K562 (cell line): ENCODE measurements around the gene DCXR. TPM values are rescaled to one million over a fixed set of nuclear protein-coding genes. Genes with fewer than 3 reads are reported as not detected.

ENCODE experiments used
- ARHGAP35 ChIP-seq: fragments of 450-650 bp; IDR thresholded peaks from 2 replicates; pipeline ENCODE4 v1.6.1; 2018; ENCODE audit not compliant: partially characterized antibody
- BHLHE40 ChIP-seq: IDR thresholded peaks from 2 replicates; pipeline ENCODE4 v1.6.1; 2011; ENCODE audit warnings: low read length, improper control_type of control experiment
- CSDE1 ChIP-seq, 2 experiments: fragments of 450-650 bp; IDR thresholded peaks; 2 replicates each; pipeline ENCODE4 v1.6.1; 2016; ENCODE audit warnings: mild to moderate bottlenecking in 1 of 2
- ELF2 ChIP-seq: fragments of 250-450 bp; sonication (Bioruptor Pico); IDR thresholded peaks from 2 replicates; pipeline ENCODE4 v1.5.0; 2021; ENCODE audit warnings: mild to moderate bottlenecking
- ERF ChIP-seq: fragments of 450-650 bp; formaldehyde crosslinking; IDR thresholded peaks from 2 replicates; pipeline ENCODE4 v1.4.0; 2020; ENCODE audit warnings: mild to moderate bottlenecking, mixed read lengths
- ETV6 ChIP-seq, 3 experiments: fragments of 150-350 bp in 1 of 3; sonication (generic) in 1 of 3; formaldehyde crosslinking in 1 of 3; IDR thresholded peaks; 2 replicates each; pipeline versions ENCODE4 v1.6.1 to v1.8.0; 2014 to 2022; ENCODE audit warnings: borderline replicate concordance in 2 of 3, low read depth in 2 of 3, antibody characterized with exemption in 1 of 3, low read length in 1 of 3, mild to moderate bottlenecking in 1 of 3, missing genetic modification reagents in 1 of 3
- HDAC1 ChIP-seq, 2 experiments: fragments of 450-650 bp; IDR thresholded peaks; 2 replicates each; pipeline ENCODE4 v1.6.1; 2016 to 2017; ENCODE audit warnings: inconsistent platforms in 1 of 2, mild to moderate bottlenecking in 1 of 2, moderate library complexity in 1 of 2
- MEF2A ChIP-seq: IDR thresholded peaks from 2 replicates; pipeline ENCODE4 v1.6.1; 2011; ENCODE audit warnings: low read depth, mild to moderate bottlenecking, low read length, moderate library complexity; ENCODE audit not compliant: control insufficient read depth
- RAD51 ChIP-seq: fragments of 450-650 bp; IDR thresholded peaks from 2 replicates; pipeline ENCODE4 v1.7.1; 2016; ENCODE audit warnings: low read depth, mild to moderate bottlenecking, borderline replicate concordance
- SMAD4 ChIP-seq: fragments of 250-450 bp; sonication (Bioruptor Pico); conservative IDR thresholded peaks from 2 replicates; pipeline ENCODE4 v1.8.0; 2021; ENCODE audit warnings: inconsistent platforms, mild to moderate bottlenecking, moderate library complexity
- SMARCC2 ChIP-seq: fragments of 450-650 bp; IDR thresholded peaks from 2 replicates; pipeline ENCODE4 v1.6.1; 2017; ENCODE audit warnings: antibody characterized with exemption, moderate library complexity, mild to moderate bottlenecking, low read depth
- TGIF2 ChIP-seq: sonication (generic); formaldehyde crosslinking; IDR thresholded peaks from 2 replicates; pipeline ENCODE4 v1.8.1; 2022; ENCODE audit warnings: mild to moderate bottlenecking, missing genetic modification reagents, moderate library complexity
- TRIM24 ChIP-seq, 2 experiments: fragments of 450-650 bp; IDR thresholded peaks; 2 replicates each; pipeline ENCODE4 v1.6.1; 2016
- ZNF354B ChIP-seq: fragments of 250-450 bp; sonication (Bioruptor Pico); IDR thresholded peaks from 2 replicates; pipeline ENCODE4 v1.4.0; 2020
- ZNF668 ChIP-seq: fragments of 250-450 bp; sonication (Bioruptor Pico); IDR thresholded peaks from 2 replicates; pipeline ENCODE4 v1.8.0; 2022; ENCODE audit warnings: mild to moderate bottlenecking, inconsistent platforms
- polyA plus RNA-seq, 8 experiments: library from polyadenylated mRNA; depleted of rRNA in 4 of 8; stranded (reverse) in 5 of 8; unstranded in 3 of 8; fragments of >200 nt; fragmentation: Nextera tagmentation in 2 of 8; fragmentation: Illumina TruSeq in 1 of 8; extraction: Ambion mirVana in 2 of 8; extraction: Trizol in 1 of 8; gene quantifications; 2 replicates each; pipeline versions ENCODE4 v1.2.1 to v1.2.3, GENCODE V29; 2011 to 2014; ENCODE audit warnings: inconsistent platforms in 1 of 8, missing spikeins in 1 of 8
- total RNA-seq, 7 experiments: library from RNA; depleted of rRNA in 6 of 7; stranded (reverse); fragments of >200 nt in 6 of 7; fragmentation: Illumina TruSeq in 2 of 7; extraction: Trizol in 2 of 7; gene quantifications; 2 replicates each; pipeline versions ENCODE4 v1.2.1 to v1.2.3, GENCODE V29; 2011 to 2021; ENCODE audit warnings: low replicate concordance in 1 of 7
- TF ChIP-seq, protein P1 (sequence below): fragments of 250-450 bp; sonication (Bioruptor Pico); IDR thresholded peaks from 2 replicates; pipeline ENCODE4 v1.8.0; 2021; ENCODE audit warnings: mild to moderate bottlenecking, moderate library complexity
- TF ChIP-seq, protein P2 (sequence below): sonication (generic); formaldehyde crosslinking; IDR thresholded peaks from 2 replicates; pipeline ENCODE4 v1.8.0; 2022; ENCODE audit warnings: mild to moderate bottlenecking, missing genetic modification reagents, borderline replicate concordance
- TF ChIP-seq, protein P3 (sequence below): sonication (generic); formaldehyde crosslinking; IDR thresholded peaks from 2 replicates; pipeline ENCODE4 v1.8.0; 2022; ENCODE audit warnings: mild to moderate bottlenecking, missing genetic modification reagents

The DCXR gene
- total and polyA plus RNA-seq, 9 of the 15 experiments (the other 6 are each of a cell fraction or from before 2014, with no cell fraction given) = 21.3 to 274 (median 156) TPM

DNA sequence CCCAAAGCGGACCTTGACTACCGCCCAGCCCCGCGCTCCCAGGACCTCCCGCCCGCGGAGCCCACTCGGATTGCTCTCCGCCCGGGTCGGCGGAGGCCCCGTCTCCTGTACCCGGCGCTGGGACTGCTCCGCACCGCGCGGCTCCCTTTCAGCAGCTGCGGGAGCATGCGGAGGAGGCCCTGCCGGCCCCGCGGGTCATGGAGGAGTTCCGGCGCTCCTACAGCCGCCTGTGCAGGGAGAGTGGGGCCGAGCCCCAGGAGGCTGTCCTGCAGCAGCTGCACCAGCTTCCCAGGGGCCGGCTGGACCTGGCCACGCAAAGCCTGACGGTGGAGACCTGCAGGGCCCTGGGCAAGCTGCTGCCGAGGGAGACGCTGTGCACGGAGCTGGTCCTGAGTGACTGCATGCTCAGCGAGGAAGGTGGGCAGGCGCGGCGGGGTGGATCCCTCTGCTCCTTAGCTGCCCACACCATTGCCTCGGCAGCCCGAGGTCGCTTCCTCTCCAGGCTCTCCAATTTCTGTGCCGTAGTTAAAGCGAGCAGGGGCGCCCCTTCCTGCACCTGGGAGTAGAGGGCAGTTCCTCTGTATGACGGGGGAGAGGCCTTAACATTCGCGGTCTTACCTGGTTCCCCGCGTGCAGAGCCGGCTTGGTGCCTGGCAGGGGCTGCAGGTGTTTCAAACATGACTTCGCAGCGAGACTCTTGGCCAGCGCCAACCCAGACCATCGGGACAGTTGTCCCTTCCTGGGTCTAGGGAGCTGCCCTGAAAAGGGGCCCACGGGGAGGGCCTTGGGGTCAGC lies 13.9 kb downstream of the DCXR start (continued):
- TF ChIP-seq ARHGAP35 = no peak
- TF ChIP-seq, protein P1, sequence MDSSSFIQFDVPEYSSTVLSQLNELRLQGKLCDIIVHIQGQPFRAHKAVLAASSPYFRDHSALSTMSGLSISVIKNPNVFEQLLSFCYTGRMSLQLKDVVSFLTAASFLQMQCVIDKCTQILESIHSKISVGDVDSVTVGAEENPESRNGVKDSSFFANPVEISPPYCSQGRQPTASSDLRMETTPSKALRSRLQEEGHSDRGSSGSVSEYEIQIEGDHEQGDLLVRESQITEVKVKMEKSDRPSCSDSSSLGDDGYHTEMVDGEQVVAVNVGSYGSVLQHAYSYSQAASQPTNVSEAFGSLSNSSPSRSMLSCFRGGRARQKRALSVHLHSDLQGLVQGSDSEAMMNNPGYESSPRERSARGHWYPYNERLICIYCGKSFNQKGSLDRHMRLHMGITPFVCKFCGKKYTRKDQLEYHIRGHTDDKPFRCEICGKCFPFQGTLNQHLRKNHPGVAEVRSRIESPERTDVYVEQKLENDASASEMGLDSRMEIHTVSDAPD (CRISPR knock-in tag) = no peak
- TF ChIP-seq MEF2A = no peak
- no peak for TF ChIP-seq CSDE1 (IDR thresholded peaks at IDR 0.05)
- TF ChIP-seq ETV6 (IDR thresholded peaks at IDR 0.05; ENCODE audit: borderline replicate concordance in 1 of 2, low read depth in 2 of 2, low read length in 1 of 2) = no peak
- TF ChIP-seq ETV6 (CRISPR knock-in tag; IDR thresholded peaks at IDR 0.05; ENCODE audit: borderline replicate concordance) = peak; percentile 50; the same call in 1 of the 2 replicates
- no peak for TF ChIP-seq ERF
- TF ChIP-seq, protein P2, sequence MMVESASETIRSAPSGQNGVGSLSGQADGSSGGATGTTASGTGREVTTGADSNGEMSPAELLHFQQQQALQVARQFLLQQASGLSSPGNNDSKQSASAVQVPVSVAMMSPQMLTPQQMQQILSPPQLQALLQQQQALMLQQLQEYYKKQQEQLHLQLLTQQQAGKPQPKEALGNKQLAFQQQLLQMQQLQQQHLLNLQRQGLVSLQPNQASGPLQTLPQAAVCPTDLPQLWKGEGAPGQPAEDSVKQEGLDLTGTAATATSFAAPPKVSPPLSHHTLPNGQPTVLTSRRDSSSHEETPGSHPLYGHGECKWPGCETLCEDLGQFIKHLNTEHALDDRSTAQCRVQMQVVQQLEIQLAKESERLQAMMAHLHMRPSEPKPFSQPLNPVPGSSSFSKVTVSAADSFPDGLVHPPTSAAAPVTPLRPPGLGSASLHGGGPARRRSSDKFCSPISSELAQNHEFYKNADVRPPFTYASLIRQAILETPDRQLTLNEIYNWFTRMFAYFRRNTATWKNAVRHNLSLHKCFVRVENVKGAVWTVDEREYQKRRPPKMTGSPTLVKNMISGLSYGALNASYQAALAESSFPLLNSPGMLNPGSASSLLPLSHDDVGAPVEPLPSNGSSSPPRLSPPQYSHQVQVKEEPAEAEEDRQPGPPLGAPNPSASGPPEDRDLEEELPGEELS (CRISPR knock-in tag) = 0 out of 2 replicates have a peak, but pooled peaks have one; percentile 60
- TF ChIP-seq RAD51 = no peak
- TF ChIP-seq TRIM24 (IDR thresholded peaks at IDR 0.05) = no peak
- TF ChIP-seq, protein P3, sequence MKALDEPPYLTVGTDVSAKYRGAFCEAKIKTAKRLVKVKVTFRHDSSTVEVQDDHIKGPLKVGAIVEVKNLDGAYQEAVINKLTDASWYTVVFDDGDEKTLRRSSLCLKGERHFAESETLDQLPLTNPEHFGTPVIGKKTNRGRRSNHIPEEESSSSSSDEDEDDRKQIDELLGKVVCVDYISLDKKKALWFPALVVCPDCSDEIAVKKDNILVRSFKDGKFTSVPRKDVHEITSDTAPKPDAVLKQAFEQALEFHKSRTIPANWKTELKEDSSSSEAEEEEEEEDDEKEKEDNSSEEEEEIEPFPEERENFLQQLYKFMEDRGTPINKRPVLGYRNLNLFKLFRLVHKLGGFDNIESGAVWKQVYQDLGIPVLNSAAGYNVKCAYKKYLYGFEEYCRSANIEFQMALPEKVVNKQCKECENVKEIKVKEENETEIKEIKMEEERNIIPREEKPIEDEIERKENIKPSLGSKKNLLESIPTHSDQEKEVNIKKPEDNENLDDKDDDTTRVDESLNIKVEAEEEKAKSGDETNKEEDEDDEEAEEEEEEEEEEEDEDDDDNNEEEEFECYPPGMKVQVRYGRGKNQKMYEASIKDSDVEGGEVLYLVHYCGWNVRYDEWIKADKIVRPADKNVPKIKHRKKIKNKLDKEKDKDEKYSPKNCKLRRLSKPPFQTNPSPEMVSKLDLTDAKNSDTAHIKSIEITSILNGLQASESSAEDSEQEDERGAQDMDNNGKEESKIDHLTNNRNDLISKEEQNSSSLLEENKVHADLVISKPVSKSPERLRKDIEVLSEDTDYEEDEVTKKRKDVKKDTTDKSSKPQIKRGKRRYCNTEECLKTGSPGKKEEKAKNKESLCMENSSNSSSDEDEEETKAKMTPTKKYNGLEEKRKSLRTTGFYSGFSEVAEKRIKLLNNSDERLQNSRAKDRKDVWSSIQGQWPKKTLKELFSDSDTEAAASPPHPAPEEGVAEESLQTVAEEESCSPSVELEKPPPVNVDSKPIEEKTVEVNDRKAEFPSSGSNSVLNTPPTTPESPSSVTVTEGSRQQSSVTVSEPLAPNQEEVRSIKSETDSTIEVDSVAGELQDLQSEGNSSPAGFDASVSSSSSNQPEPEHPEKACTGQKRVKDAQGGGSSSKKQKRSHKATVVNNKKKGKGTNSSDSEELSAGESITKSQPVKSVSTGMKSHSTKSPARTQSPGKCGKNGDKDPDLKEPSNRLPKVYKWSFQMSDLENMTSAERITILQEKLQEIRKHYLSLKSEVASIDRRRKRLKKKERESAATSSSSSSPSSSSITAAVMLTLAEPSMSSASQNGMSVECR = peak; percentile 73; the same call in 1 of the 2 replicates
- TF ChIP-seq ELF2 (CRISPR knock-in tag) = 0 out of 2 replicates have a peak, but pooled peaks have one; percentile 64
- TF ChIP-seq SMARCC2 = no peak
- no peak for TF ChIP-seq ZNF668 (CRISPR knock-in tag)
- TF ChIP-seq TGIF2 = no peak
- TF ChIP-seq SMAD4 = no peak
- TF ChIP-seq ZNF354B (CRISPR knock-in tag) = no peak
- peak in 1 of 2 experiments; percentile 83; a peak in 2 of 4 replicates for TF ChIP-seq HDAC1 (IDR thresholded peaks at IDR 0.05)
- TF ChIP-seq BHLHE40 = no peak
